ENCODE data around the gene MYO7B.

MYO7B gene

DNA sequence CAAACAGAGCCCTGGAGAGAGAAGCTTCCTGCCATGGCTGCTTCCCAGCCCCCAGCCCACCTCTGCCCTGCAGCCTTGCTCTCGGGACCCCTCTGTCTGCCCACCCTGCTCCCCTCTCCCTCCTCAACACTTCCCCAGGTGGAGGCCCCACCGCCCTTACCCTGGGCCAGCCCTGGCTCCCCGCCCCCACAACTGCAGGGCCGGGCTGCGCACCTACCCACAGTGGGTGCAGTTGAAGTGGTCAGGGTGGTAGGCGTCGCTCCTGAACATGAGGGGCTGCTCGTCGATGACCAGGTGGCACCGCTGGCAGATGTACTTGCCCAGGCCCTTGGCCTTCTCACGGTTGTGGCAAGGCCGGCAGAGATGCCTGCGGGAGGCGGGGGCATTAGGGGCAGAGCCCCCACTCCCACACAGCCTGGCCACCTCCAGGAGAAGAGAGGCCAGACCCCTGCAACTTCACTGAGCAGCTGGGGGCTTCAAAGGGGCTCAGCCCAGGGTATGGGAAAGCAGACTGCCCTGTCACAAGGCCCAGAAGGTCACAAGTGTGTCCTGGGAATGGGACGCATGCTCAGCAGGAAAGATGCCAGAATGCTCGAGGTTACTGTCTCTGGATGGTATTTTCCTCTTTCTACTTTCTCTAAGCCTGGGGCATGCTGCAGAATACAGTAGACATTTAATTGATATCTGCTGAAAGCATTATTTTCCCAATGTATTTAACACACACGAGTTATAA is 107.4 kb downstream of the MYO7B start:
- Histone ChIP-seq H3K4me3 (ENCODE audit: low read length in 2 of 2) (no peak overlapping the region), H3K23ac (ENCODE audit: low read depth, low read length, poor library complexity) (no peak overlapping the region), H3K4ac (ENCODE audit: low read length) (no peak overlapping the region), H3K27me3 (ENCODE audit: control insufficient read depth in 3 of 3, insufficient read depth in 3 of 3, low read depth in 1 of 3, low read length in 3 of 3) (peaks cover 0 to 2% (median 0%) of the 10 kb centered on the region in 3 experiments), H3K27ac (replicated peaks; ENCODE audit: low read length) (no peak overlapping the region), H3K14ac (ENCODE audit: low read length) (peak overlapping the region; percentile 15), H3K9me3 (replicated peaks in 1 of 2; ENCODE audit: control insufficient read depth in 2 of 2, insufficient read depth in 1 of 2, low read depth in 1 of 2, low read length in 2 of 2) (no peaks in the 10 kb centered on the region), H2BK5ac (ENCODE audit: low read length) (peak overlapping the region; percentile 85), H4K91ac (ENCODE audit: low read depth, low read length, poor library complexity) (no peak overlapping the region), H2AFZ (ENCODE audit: low read length) (peak overlapping the region; percentile 55), H3K4me1 (ENCODE audit: control insufficient read depth in 2 of 2, insufficient read depth in 1 of 2, low read depth in 1 of 2, low read length in 2 of 2) (peaks cover 16 to 19% of the 10 kb centered on the region in 2 donors), H4K8ac (ENCODE audit: low read depth, low read length) (peak overlapping the region; percentile 10), H3K4me2 (ENCODE audit: insufficient read depth, low read length, poor library complexity, severe bottlenecking) (no peak overlapping the region), H3K18ac (ENCODE audit: low read length) (peak overlapping the region; percentile 74), H3K9ac (ENCODE audit: low read depth, low read length, poor library complexity) (no peak overlapping the region), H2AK5ac (ENCODE audit: low read depth, low read length) (peak overlapping the region; percentile 70), H3K79me1 (ENCODE audit: low read depth, low read length) (no peaks in the 10 kb centered on the region), H2BK12ac (ENCODE audit: low read length) (peak overlapping the region; percentile 16), H2BK15ac (ENCODE audit: low read length) (peak overlapping the region; percentile 84), H3K36me3 (replicated peaks in 1 of 2; ENCODE audit: control insufficient read depth in 2 of 2, insufficient read depth in 2 of 2, low read length in 2 of 2) (no peaks in the 10 kb centered on the region), H2BK120ac (ENCODE audit: low read depth, low read length) (no peak overlapping the region)
- no CpG with 5 or more reads among the region's 17 CpGs for WGBS, 2 donors (ENCODE audit: extremely low coverage in 2 of 2, insufficient read length in 2 of 2, insufficient replicate concordance in 1 of 2)
- no peak for DNase-seq (ENCODE audit: low spot score)

DNA sequence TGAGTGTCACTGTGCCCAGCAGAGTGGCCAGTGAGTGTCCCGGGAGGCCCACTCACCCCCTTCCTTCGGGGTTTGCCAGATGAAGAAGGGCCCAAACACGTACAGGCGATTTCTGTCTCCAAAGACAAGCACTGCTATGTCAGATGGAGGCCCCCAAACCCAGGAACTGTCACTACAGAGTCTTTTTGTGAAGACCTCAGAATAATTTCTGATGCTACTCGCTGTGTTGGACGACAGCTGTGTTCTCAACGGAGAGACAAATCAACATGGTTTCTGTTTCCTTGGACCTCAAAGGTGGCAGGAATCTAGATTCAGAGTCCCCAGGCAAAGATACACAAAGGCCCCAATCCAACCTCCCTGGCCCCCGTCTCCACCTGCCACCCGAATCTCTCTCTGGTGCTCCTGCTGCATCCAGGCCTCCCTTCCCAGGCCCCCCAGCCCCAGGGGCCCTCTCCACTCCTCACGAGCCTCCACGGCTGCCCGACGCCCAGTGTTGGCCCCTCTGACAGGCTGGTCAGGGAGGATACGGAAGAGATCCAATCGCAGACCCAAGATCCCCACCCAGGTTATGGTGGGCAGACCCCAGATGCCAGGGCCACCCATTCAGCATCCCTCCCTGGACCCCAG is 108.1 kb downstream of the MYO7B start:
- WGBS, 2 donors (ENCODE audit: extremely low coverage in 2 of 2, insufficient read length in 2 of 2, insufficient replicate concordance in 1 of 2) = no CpG with 5 or more reads among the region's 15 CpGs
- no peak overlapping the region for H3K27ac ChIP-seq (replicated peaks; ENCODE audit: low read length)
- DNase-seq (ENCODE audit: low spot score) = no peak

DNA sequence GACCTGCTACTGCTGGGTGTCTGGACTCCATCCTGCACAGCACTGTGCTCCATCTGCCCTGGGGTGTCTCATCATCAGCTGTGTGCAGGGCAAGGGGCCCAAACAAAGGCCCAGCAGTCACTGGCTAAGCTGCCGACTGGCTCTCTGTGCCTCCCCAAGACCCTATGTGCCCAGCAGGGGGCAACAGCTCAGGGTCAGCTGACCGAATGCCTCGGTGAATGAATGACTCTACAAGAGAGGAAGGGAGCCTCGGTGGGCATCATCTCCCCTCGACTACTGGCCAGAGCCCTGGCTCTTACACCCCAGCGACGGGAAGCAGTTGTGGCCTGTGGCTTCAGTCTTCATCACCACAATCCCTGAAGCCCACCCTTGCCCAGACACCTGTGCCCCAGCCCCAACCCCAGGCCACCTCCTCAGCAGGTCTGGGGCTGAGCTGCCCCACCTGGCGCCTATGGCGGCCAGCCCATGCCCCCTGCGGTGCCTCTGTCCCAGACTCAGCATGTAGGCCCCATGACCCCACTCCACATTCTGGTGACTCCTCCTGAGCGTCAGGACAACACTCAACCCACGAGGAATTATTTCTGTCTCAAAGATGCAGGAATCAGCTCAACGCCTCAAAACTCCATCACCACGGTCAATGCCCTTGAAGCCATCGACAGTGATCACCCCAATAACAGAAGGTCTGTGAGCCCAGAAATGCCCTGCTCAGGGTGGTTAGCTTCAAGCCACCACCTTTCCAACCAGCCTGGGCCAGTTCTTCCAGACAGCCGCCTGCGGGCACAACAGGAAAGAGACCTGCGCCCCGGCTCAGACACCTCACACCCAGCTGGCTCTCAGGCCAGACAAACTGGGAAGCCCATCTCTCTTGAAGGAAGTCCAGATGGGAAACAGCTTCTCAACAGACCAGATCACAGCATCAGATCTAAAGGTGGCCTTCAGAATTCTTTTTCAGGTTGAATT is 108.9 kb downstream of the MYO7B start:
- Histone ChIP-seq H3K9ac (ENCODE audit: low read depth, low read length, poor library complexity) (peak overlapping the region; percentile 1), H3K36me3 (replicated peaks in 1 of 2; ENCODE audit: control insufficient read depth in 2 of 2, insufficient read depth in 2 of 2, low read length in 2 of 2) (no peaks in the 10 kb centered on the region), H3K18ac (ENCODE audit: low read length) (peak overlapping the region; percentile 88), H2BK12ac (ENCODE audit: low read length) (no peak overlapping the region), H3K27me3 (ENCODE audit: control insufficient read depth in 3 of 3, insufficient read depth in 3 of 3, low read depth in 1 of 3, low read length in 3 of 3) (peaks cover 0 to 2% (median 0%) of the 10 kb centered on the region in 3 experiments), H2AFZ (ENCODE audit: low read length) (peak overlapping the region; percentile 55), H4K8ac (ENCODE audit: low read depth, low read length) (no peak overlapping the region), H3K14ac (ENCODE audit: low read length) (no peak overlapping the region), H3K4me2 (ENCODE audit: insufficient read depth, low read length, poor library complexity, severe bottlenecking) (no peak overlapping the region), H3K79me1 (ENCODE audit: low read depth, low read length) (no peaks in the 10 kb centered on the region), H3K27ac (replicated peaks; ENCODE audit: low read length) (no peak overlapping the region), H3K9me3 (replicated peaks in 1 of 2; ENCODE audit: control insufficient read depth in 2 of 2, insufficient read depth in 1 of 2, low read depth in 1 of 2, low read length in 2 of 2) (no peaks in the 10 kb centered on the region), H2AK5ac (ENCODE audit: low read depth, low read length) (peak overlapping the region; percentile 85), H4K91ac (ENCODE audit: low read depth, low read length, poor library complexity) (no peak overlapping the region), H3K4me1 (ENCODE audit: control insufficient read depth in 2 of 2, insufficient read depth in 1 of 2, low read depth in 1 of 2, low read length in 2 of 2) (peaks cover 12 to 16% of the 10 kb centered on the region in 2 donors), H3K4me3 (ENCODE audit: low read length in 2 of 2) (no peak overlapping the region), H2BK5ac (ENCODE audit: low read length) (peak overlapping the region; percentile 78), H2BK15ac (ENCODE audit: low read length) (peak overlapping the region; percentile 54), H2BK120ac (ENCODE audit: low read depth, low read length) (no peak overlapping the region), H3K23ac (ENCODE audit: low read depth, low read length, poor library complexity) (peak overlapping the region; percentile 2), H3K4ac (ENCODE audit: low read length) (no peak overlapping the region)
- no peak for DNase-seq (ENCODE audit: low spot score)
- no CpG with 5 or more reads among the region's 19 CpGs for WGBS, 2 donors (ENCODE audit: extremely low coverage in 2 of 2, insufficient read length in 2 of 2, insufficient replicate concordance in 1 of 2)

More for the DNA sequence above, 108.1 kb downstream of the MYO7B start:
- Histone ChIP-seq H3K18ac (ENCODE audit: low read length) (peak overlapping the region; percentile 88), H3K36me3 (replicated peaks in 1 of 2; ENCODE audit: control insufficient read depth in 2 of 2, insufficient read depth in 2 of 2, low read length in 2 of 2) (no peaks in the 10 kb centered on the region), H3K4me1 (ENCODE audit: control insufficient read depth in 2 of 2, insufficient read depth in 1 of 2, low read depth in 1 of 2, low read length in 2 of 2) (peaks cover 12 to 16% of the 10 kb centered on the region in 2 donors), H2BK12ac (ENCODE audit: low read length) (no peak overlapping the region), H4K8ac (ENCODE audit: low read depth, low read length) (no peak overlapping the region), H3K4ac (ENCODE audit: low read length) (no peak overlapping the region), H4K91ac (ENCODE audit: low read depth, low read length, poor library complexity) (no peak overlapping the region), H3K9me3 (replicated peaks in 1 of 2; ENCODE audit: control insufficient read depth in 2 of 2, insufficient read depth in 1 of 2, low read depth in 1 of 2, low read length in 2 of 2) (no peaks in the 10 kb centered on the region), H3K4me3 (ENCODE audit: low read length in 2 of 2) (no peak overlapping the region), H3K14ac (ENCODE audit: low read length) (no peak overlapping the region), H2AK5ac (ENCODE audit: low read depth, low read length) (peak overlapping the region; percentile 85), H2AFZ (ENCODE audit: low read length) (peak overlapping the region; percentile 55), H3K79me1 (ENCODE audit: low read depth, low read length) (no peaks in the 10 kb centered on the region), H3K23ac (ENCODE audit: low read depth, low read length, poor library complexity) (peak overlapping the region; percentile 2), H3K9ac (ENCODE audit: low read depth, low read length, poor library complexity) (peak overlapping the region; percentile 1), H2BK120ac (ENCODE audit: low read depth, low read length) (no peak overlapping the region), H2BK5ac (ENCODE audit: low read length) (peak overlapping the region; percentile 78), H2BK15ac (ENCODE audit: low read length) (peak overlapping the region; percentile 54), H3K27me3 (ENCODE audit: control insufficient read depth in 3 of 3, insufficient read depth in 3 of 3, low read depth in 1 of 3, low read length in 3 of 3) (peaks cover 0 to 2% (median 0%) of the 10 kb centered on the region in 3 experiments), H3K4me2 (ENCODE audit: insufficient read depth, low read length, poor library complexity, severe bottlenecking) (no peak overlapping the region)
